Ovary (tissue), 3 donors: ENCODE results near the gene TMEM109.

Source experiments
- POLR2A ChIP-seq: fragments of 450-650 bp; IDR thresholded peaks from one replicate; pipeline ENCODE4 v1.6.1; 2017; ENCODE audit warnings: antibody characterized with exemption, mild to moderate bottlenecking, moderate library complexity
- TF ChIP-seq, protein P1 (sequence below), 3 donors: fragments of 450-650 bp in 2 of 3; fragments of 200-600 bp in 1 of 3; IDR thresholded peaks; one replicate each; pipeline versions ENCODE4 v1.5.1 to v1.8.0; 2016 to 2022; ENCODE audit warnings: antibody characterized with exemption in 3 of 3, mild to moderate bottlenecking in 1 of 3
- donor health status: DM: no; HTN: no; CAD: no.

DNA sequence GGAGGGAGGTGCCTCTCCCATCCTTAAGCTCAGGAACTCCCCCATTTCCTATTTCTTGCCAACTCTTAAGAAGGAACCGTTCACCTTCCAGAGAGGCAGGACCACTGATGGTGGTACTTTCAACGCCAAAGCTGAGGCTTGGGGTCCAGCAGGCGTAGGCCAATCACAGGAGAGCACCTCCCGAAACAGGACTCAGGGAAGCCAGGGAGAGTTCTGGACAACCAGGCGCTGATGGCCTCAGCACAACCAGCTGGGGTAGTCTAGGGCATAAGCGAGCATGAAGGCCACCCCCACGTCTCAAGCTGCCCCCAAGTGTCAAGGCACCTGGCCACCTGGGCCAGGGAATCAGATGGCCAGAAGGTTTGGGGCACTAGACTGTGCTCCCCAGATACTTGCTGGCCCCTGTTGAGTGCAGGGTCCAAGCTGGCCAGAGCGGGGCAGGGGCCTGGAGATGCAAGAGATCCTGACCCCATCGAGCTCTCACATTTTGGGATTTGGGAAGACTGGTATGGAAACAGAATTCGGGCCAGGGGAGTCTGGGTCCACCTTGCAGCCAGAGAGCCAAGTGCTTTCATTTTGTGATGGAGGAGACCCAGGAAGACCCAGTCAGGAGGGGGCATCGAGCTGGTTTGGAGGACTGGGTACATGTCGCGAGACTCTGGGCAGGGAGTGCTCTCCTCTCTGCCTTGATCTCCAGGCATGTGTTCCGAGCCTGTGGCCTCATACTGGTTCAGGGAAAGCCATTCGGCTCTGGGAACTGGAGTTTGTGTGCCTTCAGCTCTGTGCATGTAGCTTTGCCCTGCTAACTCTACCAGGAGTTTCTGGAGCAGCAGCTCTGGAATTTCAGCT lies 58.4 kb downstream of the TMEM109 start:
- TF ChIP-seq, protein P1, sequence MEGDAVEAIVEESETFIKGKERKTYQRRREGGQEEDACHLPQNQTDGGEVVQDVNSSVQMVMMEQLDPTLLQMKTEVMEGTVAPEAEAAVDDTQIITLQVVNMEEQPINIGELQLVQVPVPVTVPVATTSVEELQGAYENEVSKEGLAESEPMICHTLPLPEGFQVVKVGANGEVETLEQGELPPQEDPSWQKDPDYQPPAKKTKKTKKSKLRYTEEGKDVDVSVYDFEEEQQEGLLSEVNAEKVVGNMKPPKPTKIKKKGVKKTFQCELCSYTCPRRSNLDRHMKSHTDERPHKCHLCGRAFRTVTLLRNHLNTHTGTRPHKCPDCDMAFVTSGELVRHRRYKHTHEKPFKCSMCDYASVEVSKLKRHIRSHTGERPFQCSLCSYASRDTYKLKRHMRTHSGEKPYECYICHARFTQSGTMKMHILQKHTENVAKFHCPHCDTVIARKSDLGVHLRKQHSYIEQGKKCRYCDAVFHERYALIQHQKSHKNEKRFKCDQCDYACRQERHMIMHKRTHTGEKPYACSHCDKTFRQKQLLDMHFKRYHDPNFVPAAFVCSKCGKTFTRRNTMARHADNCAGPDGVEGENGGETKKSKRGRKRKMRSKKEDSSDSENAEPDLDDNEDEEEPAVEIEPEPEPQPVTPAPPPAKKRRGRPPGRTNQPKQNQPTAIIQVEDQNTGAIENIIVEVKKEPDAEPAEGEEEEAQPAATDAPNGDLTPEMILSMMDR (IDR thresholded peaks at IDR 0.05): no peak
- TF ChIP-seq POLR2A: no peak
